PC-3 (cell line): ENCODE measurements around the gene DOK7. TPM values are rescaled to one million over a fixed set of nuclear protein-coding genes. Genes with fewer than 3 reads are reported as not detected.
A peak's percentile ranks its signal among the peaks of the same experiment; 100 is the strongest.

Experiments
- ATAC-seq: fragments of 200-7000 bp; cut with Tn5 transposase; 2 replicates; pipeline ENCODE4 v1.9.1; 2020; ENCODE audit warnings: mild to moderate bottlenecking, moderate library complexity
- BruUV-seq: library from RNA; stranded (reverse); fragments of 400-500 nt; replicated peaks from 2 replicates; lab custom pipeline; 2021; lab: Mats Ljungman, UMichigan
- CTCF ChIA-PET: fragments of 300-600 bp; sonication (Branson Sonifier 250); formaldehyde crosslinking; loops from one replicate; lab custom pipeline; 2022; ENCODE audit warnings: antibody characterized with exemption; lab: Charles Lee
- POLR2A ChIA-PET: fragments of 300-600 bp; sonication (Branson Sonifier 250); formaldehyde crosslinking; loops from one replicate; lab custom pipeline; 2022; ENCODE audit warnings: antibody characterized with exemption; ENCODE audit not compliant: unreplicated experiment; lab: Charles Lee
- DNase-seq: peaks from one replicate; pipeline ENCODE4 v3.0.0-alpha.2; 2015
- H2AFZ ChIP-seq: fragments of 300-600 bp; sonication (generic); 2 replicates; pipeline ENCODE4 v1.6.0; 2016; ENCODE audit warnings: antibody characterized with exemption, low read length
- H3F3A ChIP-seq: fragments of 300-600 bp; sonication (generic); one replicate; pipeline ENCODE4 v1.6.0; 2017; ENCODE audit warnings: antibody characterized with exemption, low read length, control low read depth, mild to moderate bottlenecking; ENCODE audit not compliant: unreplicated experiment
- H3K27ac ChIP-seq: fragments of 300-600 bp; sonication (generic); 2 replicates; pipeline ENCODE4 v1.5.1; 2016; ENCODE audit warnings: mild to moderate bottlenecking, low read length
- H3K27me3 ChIP-seq: fragments of 300-600 bp; sonication (generic); 2 replicates; pipeline ENCODE4 v1.6.1; 2016; ENCODE audit warnings: low read length, mixed read lengths
- H3K36me3 ChIP-seq: fragments of 300-600 bp; sonication (generic); 2 replicates; pipeline ENCODE4 v1.6.1; 2016; ENCODE audit warnings: low read depth, mixed run types, low read length, mixed read lengths
- H3K4me1 ChIP-seq: fragments of 300-600 bp; sonication (generic); 2 replicates; pipeline ENCODE4 v1.5.1; 2016; ENCODE audit warnings: low read length; ENCODE audit not compliant: insufficient read depth
- H3K4me2 ChIP-seq: fragments of 300-600 bp; sonication (generic); 2 replicates; pipeline ENCODE4 v1.6.0; 2016; ENCODE audit warnings: low read length
- H3K4me3 ChIP-seq: fragments of 300-600 bp; sonication (generic); 2 replicates; pipeline ENCODE4 v1.5.1; 2016; ENCODE audit warnings: mild to moderate bottlenecking, low read length, mixed read lengths
- H3K79me2 ChIP-seq: fragments of 300-600 bp; sonication (generic); 2 replicates; pipeline ENCODE4 v1.6.1; 2017; ENCODE audit warnings: low read length, mixed read lengths
- H3K9ac ChIP-seq: fragments of 300-600 bp; sonication (generic); 2 replicates; pipeline ENCODE4 v1.6.0; 2016; ENCODE audit warnings: mild to moderate bottlenecking, low read length
- H3K9me2 ChIP-seq: fragments of 300-600 bp; sonication (generic); replicated peaks from 2 replicates; pipeline ENCODE4 v1.6.1; 2016; ENCODE audit warnings: mixed run types, low read length, mixed read lengths
- H3K9me3 ChIP-seq: fragments of 300-600 bp; sonication (generic); 2 replicates; pipeline ENCODE4 v1.6.1; 2016; ENCODE audit warnings: low read length, mixed read lengths
- H4K20me1 ChIP-seq: fragments of 300-600 bp; sonication (generic); 2 replicates; pipeline ENCODE4 v1.6.1; 2016; ENCODE audit warnings: low read length, mixed read lengths
- CTCF ChIP-seq: fragments of 300-600 bp; sonication (generic); conservative IDR thresholded peaks from 2 replicates; pipeline ENCODE4 v1.5.1; 2017; ENCODE audit warnings: antibody characterized with exemption, low read depth, mild to moderate bottlenecking, low read length
- EZH2 ChIP-seq: fragments of 300-600 bp; sonication (generic); IDR thresholded peaks from one replicate; pipeline ENCODE4 v1.6.1; 2017; ENCODE audit warnings: antibody characterized with exemption, mild to moderate bottlenecking, low read length; ENCODE audit not compliant: unreplicated experiment
- EZH2phosphoT487 ChIP-seq: fragments of 300-600 bp; sonication (generic); IDR thresholded peaks from 2 replicates; pipeline ENCODE4 v1.6.1; 2018; ENCODE audit warnings: mild to moderate bottlenecking, antibody characterized with exemption, low read length, borderline replicate concordance
- intact Hi-C: fragments of 100-400 bp; cut with micrococcal nuclease; formaldehyde crosslinking; loops from 2 replicates; pipeline ENCODE4 v1.9.0; 2023
- total RNA-seq: library from RNA; depleted of rRNA; stranded (reverse); fragments of >200 nt; gene quantifications from 2 replicates; pipeline ENCODE4 v1.2.3, GENCODE V29; 2014

Gene DOK7
- total RNA-seq, 1 experiment from 2014 or later: 2.5 TPM

- H3K9me2 ChIP-seq: no peaks in the 10 kb centered on the region
- H3K9me3 ChIP-seq: no peaks in the 10 kb centered on the region
- no peaks in the 10 kb centered on the region for H3K79me2 ChIP-seq
- POLR2A ChIA-PET: no interaction called here
- no peaks in the 10 kb centered on the region for H3K36me3 ChIP-seq
- intact Hi-C loops: no loop called here
- no peaks in the 10 kb centered on the region for H3F3A ChIP-seq
- H3K4me1 ChIP-seq: peaks cover 23% of the 10 kb centered on the region
- CTCF ChIA-PET: no interaction called here
- no peak overlapping the region for H3K4me2 ChIP-seq
- no TSS peak for BruUV-seq
- no peaks in the 10 kb centered on the region for H4K20me1 ChIP-seq
- no peak overlapping the region for H3K27ac ChIP-seq
- no peak for ATAC-seq
- no peaks in the 10 kb centered on the region for H3K27me3 ChIP-seq
- no peak overlapping the region for H2AFZ ChIP-seq
- TF ChIP-seq CTCF: no peak
- TF ChIP-seq EZH2phosphoT487: no peak
- no peak for TF ChIP-seq EZH2
- H3K9ac ChIP-seq: no peak overlapping the region
- no peak for DNase-seq
- no peak overlapping the region for H3K4me3 ChIP-seq
These were observed 19.6 kb downstream of the DOK7 start for GRCh38 chr4:3482707-3483106.

DNA sequence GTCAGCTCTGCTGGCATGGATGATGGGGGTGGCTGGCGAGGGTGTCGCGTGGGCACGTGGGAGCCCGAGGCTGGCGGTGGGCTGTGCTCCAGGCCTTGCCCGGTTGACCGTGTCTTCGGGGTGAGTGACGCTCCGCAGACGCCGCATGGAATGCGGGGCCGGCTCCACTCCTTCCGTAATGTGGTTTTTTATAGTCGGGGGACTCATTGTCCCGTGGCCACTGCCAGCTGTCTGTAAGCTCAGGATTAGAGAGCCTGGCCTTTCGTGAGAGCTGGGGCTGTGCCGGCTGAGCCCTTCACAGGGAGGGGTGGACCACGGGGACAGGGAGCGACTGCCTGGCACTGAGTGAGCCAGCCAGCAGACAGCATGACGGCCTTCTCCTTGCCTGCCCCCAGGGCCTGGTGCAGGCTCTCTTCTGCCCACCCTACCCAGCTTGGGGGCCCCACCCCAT lies 20.4 kb downstream of the DOK7 start:
- Histone ChIP-seq H3K9me3 (no peaks in the 10 kb centered on the region), H3K4me3 (peak overlapping the region; percentile 65; the same call in 1 of the 2 replicates), H3K27ac (no peak overlapping the region), H4K20me1 (no peaks in the 10 kb centered on the region), H3K79me2 (no peaks in the 10 kb centered on the region), H3K27me3 (no peaks in the 10 kb centered on the region), H2AFZ (no peak overlapping the region), H3K9me2 (no peaks in the 10 kb centered on the region), H3K36me3 (no peaks in the 10 kb centered on the region), H3K9ac (peak overlapping the region; percentile 58; the same call in 1 of the 2 replicates), H3K4me1 (peaks cover 23% of the 10 kb centered on the region), H3F3A (no peaks in the 10 kb centered on the region), H3K4me2 (peak overlapping the region; percentile 86)
- CTCF ChIA-PET: no interaction called here
- BruUV-seq: no TSS peak
- DNase-seq (peak; percentile 11), ATAC-seq (no peak)
- no peak for TF ChIP-seq CTCF
- TF ChIP-seq EZH2: no peak
- TF ChIP-seq EZH2phosphoT487: no peak
- intact Hi-C loops: no loop called here
- POLR2A ChIA-PET: no interaction called here

- peak overlapping the region; percentile 52 for H3K27ac ChIP-seq
- no peaks in the 10 kb centered on the region for H3K9me3 ChIP-seq
- no peak for TF ChIP-seq EZH2
- no peak for TF ChIP-seq CTCF
- 0 out of 2 replicates have a peak, but pooled peaks have one; percentile 44 for TF ChIP-seq EZH2phosphoT487
- intact Hi-C loops: no loop called here
- peak; percentile 52 for ATAC-seq
- peak overlapping the region; percentile 65 for H3K4me3 ChIP-seq
- H3K4me2 ChIP-seq: peak overlapping the region; percentile 86
- H3K9me2 ChIP-seq: no peaks in the 10 kb centered on the region
- DNase-seq: peak; percentile 70
- ChIA-PET CTCF (no interaction called here), POLR2A (no interaction called here)
- H3K36me3 ChIP-seq: no peaks in the 10 kb centered on the region
- TSS peak; percentile 79 for BruUV-seq
- no peaks in the 10 kb centered on the region for H4K20me1 ChIP-seq
- H2AFZ ChIP-seq: peak overlapping the region; percentile 61
- peaks cover 23% of the 10 kb centered on the region for H3K4me1 ChIP-seq
- H3K9ac ChIP-seq: peak overlapping the region; percentile 58
- H3K27me3 ChIP-seq: no peaks in the 10 kb centered on the region
- no peaks in the 10 kb centered on the region for H3K79me2 ChIP-seq
- no peaks in the 10 kb centered on the region for H3F3A ChIP-seq
These were observed 21.2 kb downstream of the DOK7 start for GRCh38 chr4:3484057-3484973.
